ENCODE results near the gene PGAM2.

Gene PGAM2

GRCh38 chr7:44081266-44081748 is 15.9 kb upstream of the PGAM2 start:
- H3K4me3 ChIP-seq (ENCODE audit: low read depth, low read length): peak overlapping the region; percentile 56
- peak; percentile 76 for DNase-seq (ENCODE audit: low read depth)
- TF ChIP-seq CTCF (IDR thresholded peaks at IDR 0.05; ENCODE audit: insufficient read depth, low read depth, low read length, missing control alignments): no peak

GRCh38 chr7:44080686-44081265 is 15.4 kb upstream of the PGAM2 start:
- H3K4me3 ChIP-seq (ENCODE audit: low read depth, low read length): peak overlapping the region; percentile 56
- TF ChIP-seq CTCF (IDR thresholded peaks at IDR 0.05; ENCODE audit: insufficient read depth, low read depth, low read length, missing control alignments): no peak
- no peak for DNase-seq (ENCODE audit: low read depth)

- no peak for DNase-seq (ENCODE audit: low read depth)
- no peak overlapping the region for H3K4me3 ChIP-seq (ENCODE audit: low read depth, low read length)
- no peak for TF ChIP-seq CTCF (IDR thresholded peaks at IDR 0.05; ENCODE audit: insufficient read depth, low read depth, low read length, missing control alignments)
Measured at GRCh38 chr7:44080118-44080517, 14.8 kb upstream of the PGAM2 start.

GRCh38 chr7:44079331-44080021 is 14.1 kb upstream of the PGAM2 start:
- no peak overlapping the region for H3K4me3 ChIP-seq (ENCODE audit: low read depth, low read length)
- no peak for TF ChIP-seq CTCF (IDR thresholded peaks at IDR 0.05; ENCODE audit: insufficient read depth, low read depth, low read length, missing control alignments)
- no peak for DNase-seq (ENCODE audit: low read depth)

GRCh38 chr7:44078521-44078920 is 13.2 kb upstream of the PGAM2 start:
- DNase-seq (ENCODE audit: low read depth): no peak

GRCh38 chr7:44077681-44078091 is 12.3 kb upstream of the PGAM2 start:
- no peak overlapping the region for H3K4me3 ChIP-seq (ENCODE audit: low read depth, low read length)
- DNase-seq (ENCODE audit: low read depth): no peak
- TF ChIP-seq CTCF (IDR thresholded peaks at IDR 0.05; ENCODE audit: insufficient read depth, low read depth, low read length, missing control alignments): no peak

More at GRCh38 chr7:44078521-44078920, 13.2 kb upstream of the PGAM2 start:
- no peak for TF ChIP-seq CTCF (IDR thresholded peaks at IDR 0.05; ENCODE audit: insufficient read depth, low read depth, low read length, missing control alignments)
- H3K4me3 ChIP-seq (ENCODE audit: low read depth, low read length): no peak overlapping the region
